HepG2 (cell line): Measurements from ENCODE around the gene FAM171A2. TPM values are rescaled to one million over a fixed set of nuclear protein-coding genes. Genes with fewer than 3 reads are reported as not detected.

Source experiments
- AHR ChIP-seq: IDR thresholded peaks from 2 replicates; pipeline ENCODE4 v1.6.1; 2018; ENCODE audit warnings: missing genetic modification reagents, missing compliant biosample characterization
- DNMT3B ChIP-seq: conservative IDR thresholded peaks from 2 replicates; pipeline ENCODE4 v1.6.1; 2016; ENCODE audit warnings: missing biosample characterization, control low read depth
- ERF ChIP-seq: IDR thresholded peaks from 2 replicates; pipeline ENCODE4 v1.6.1; 2018; ENCODE audit warnings: missing biosample characterization, missing genetic modification reagents
- HDAC1 ChIP-seq: sonication (generic); formaldehyde crosslinking; IDR thresholded peaks from 2 replicates; pipeline ENCODE4 v1.5.1; 2020; ENCODE audit warnings: mild to moderate bottlenecking, missing genetic modification reagents
- KDM2A ChIP-seq: sonication (generic); formaldehyde crosslinking; IDR thresholded peaks from 2 replicates; pipeline ENCODE4 v1.4.0; 2020; ENCODE audit warnings: low read depth, missing genetic modification reagents, borderline replicate concordance
- KDM3A ChIP-seq: IDR thresholded peaks from 2 replicates; pipeline ENCODE4 v1.6.1; 2018; ENCODE audit warnings: low read depth, missing compliant biosample characterization
- RXRB ChIP-seq: IDR thresholded peaks from 2 replicates; pipeline ENCODE4 v1.6.1; 2016; ENCODE audit warnings: borderline replicate concordance, missing genetic modification reagents, missing compliant biosample characterization
- SCMH1 ChIP-seq: sonication (generic); formaldehyde crosslinking; IDR thresholded peaks from 2 replicates; pipeline ENCODE4 v1.9.0; 2021; ENCODE audit warnings: missing genetic modification reagents, mild to moderate bottlenecking, borderline replicate concordance
- THYN1 ChIP-seq: sonication (generic); formaldehyde crosslinking; IDR thresholded peaks from 2 replicates; pipeline ENCODE4 v1.8.1; 2023; ENCODE audit warnings: low read depth, mild to moderate bottlenecking, moderate library complexity, missing genetic modification reagents, borderline replicate concordance
- U2AF1 ChIP-seq: fragments of 200-400 bp; formaldehyde crosslinking; optimal IDR thresholded peaks from 2 replicates; pipeline ENCODE3; 2017; ENCODE audit warnings: mild to moderate bottlenecking, low read depth, low read length
- ZNF367 ChIP-seq: sonication (generic); formaldehyde crosslinking; IDR thresholded peaks from 2 replicates; pipeline ENCODE4 v1.4.0; 2020; ENCODE audit warnings: missing genetic modification reagents, borderline replicate concordance
- ZNF557 ChIP-seq: sonication (generic); formaldehyde crosslinking; IDR thresholded peaks from 2 replicates; pipeline ENCODE4 v1.4.0; 2020; ENCODE audit warnings: missing genetic modification reagents
- ZNF569 ChIP-seq: sonication (generic); formaldehyde crosslinking; IDR thresholded peaks from 2 replicates; pipeline ENCODE4 v1.5.0; 2020; ENCODE audit warnings: mild to moderate bottlenecking, missing genetic modification reagents, moderate library complexity, borderline replicate concordance
- ZNF670 ChIP-seq: sonication (generic); formaldehyde crosslinking; IDR thresholded peaks from 2 replicates; pipeline ENCODE4 v1.8.0; 2022; ENCODE audit warnings: mild to moderate bottlenecking, missing genetic modification reagents, borderline replicate concordance
- ZNF709 ChIP-seq: sonication (generic); formaldehyde crosslinking; IDR thresholded peaks from 2 replicates; pipeline ENCODE4 v1.5.0; 2020; ENCODE audit warnings: mild to moderate bottlenecking, missing genetic modification reagents
- ZSCAN31 ChIP-seq: sonication (generic); formaldehyde crosslinking; IDR thresholded peaks from 2 replicates; pipeline ENCODE4 v1.5.0; 2020; ENCODE audit warnings: low read depth, mild to moderate bottlenecking, missing genetic modification reagents
- polyA plus RNA-seq, 8 experiments: library from polyadenylated mRNA; depleted of rRNA in 3 of 8; stranded (reverse) in 7 of 8; unstranded in 1 of 8; fragments of >200 nt; fragmentation: Illumina TruSeq in 4 of 8; extraction: Trizol in 4 of 8; gene quantifications; 2 replicates each; pipeline versions ENCODE4 v1.2.1 to v1.2.3, GENCODE V29; 2011 to 2016; ENCODE audit warnings: low read depth in 4 of 8, missing spikeins in 1 of 8, mixed read lengths in 1 of 8; ENCODE audit not compliant: insufficient read depth in 1 of 8
- total RNA-seq, 5 experiments: library from RNA; depleted of rRNA; stranded (reverse); fragments of >200 nt; fragmentation: Illumina TruSeq; extraction: Trizol; gene quantifications; 2 replicates each; pipeline ENCODE4 v1.2.3, GENCODE V29; 2016; ENCODE audit warnings: low read depth in 1 of 5
- TF ChIP-seq, protein P1 (sequence below): sonication (generic); formaldehyde crosslinking; IDR thresholded peaks from 2 replicates; pipeline ENCODE4 v1.4.0; 2020; ENCODE audit warnings: missing genetic modification reagents, mild to moderate bottlenecking, borderline replicate concordance
- TF ChIP-seq, protein P2 (sequence below): sonication (generic); formaldehyde crosslinking; IDR thresholded peaks from 2 replicates; pipeline ENCODE4 v1.4.0; 2020; ENCODE audit warnings: missing genetic modification reagents
- TF ChIP-seq, protein P3 (sequence below): IDR thresholded peaks from 2 replicates; pipeline ENCODE4 v1.6.1; 2016; ENCODE audit warnings: low read depth, missing genetic modification reagents, missing compliant biosample characterization

The FAM171A2 gene
- total and polyA plus RNA-seq, 2 of the 13 experiments (the other 11 are each of a cell fraction or from before 2014, with no cell fraction given): 1.8 to 3.6 TPM

DNA sequence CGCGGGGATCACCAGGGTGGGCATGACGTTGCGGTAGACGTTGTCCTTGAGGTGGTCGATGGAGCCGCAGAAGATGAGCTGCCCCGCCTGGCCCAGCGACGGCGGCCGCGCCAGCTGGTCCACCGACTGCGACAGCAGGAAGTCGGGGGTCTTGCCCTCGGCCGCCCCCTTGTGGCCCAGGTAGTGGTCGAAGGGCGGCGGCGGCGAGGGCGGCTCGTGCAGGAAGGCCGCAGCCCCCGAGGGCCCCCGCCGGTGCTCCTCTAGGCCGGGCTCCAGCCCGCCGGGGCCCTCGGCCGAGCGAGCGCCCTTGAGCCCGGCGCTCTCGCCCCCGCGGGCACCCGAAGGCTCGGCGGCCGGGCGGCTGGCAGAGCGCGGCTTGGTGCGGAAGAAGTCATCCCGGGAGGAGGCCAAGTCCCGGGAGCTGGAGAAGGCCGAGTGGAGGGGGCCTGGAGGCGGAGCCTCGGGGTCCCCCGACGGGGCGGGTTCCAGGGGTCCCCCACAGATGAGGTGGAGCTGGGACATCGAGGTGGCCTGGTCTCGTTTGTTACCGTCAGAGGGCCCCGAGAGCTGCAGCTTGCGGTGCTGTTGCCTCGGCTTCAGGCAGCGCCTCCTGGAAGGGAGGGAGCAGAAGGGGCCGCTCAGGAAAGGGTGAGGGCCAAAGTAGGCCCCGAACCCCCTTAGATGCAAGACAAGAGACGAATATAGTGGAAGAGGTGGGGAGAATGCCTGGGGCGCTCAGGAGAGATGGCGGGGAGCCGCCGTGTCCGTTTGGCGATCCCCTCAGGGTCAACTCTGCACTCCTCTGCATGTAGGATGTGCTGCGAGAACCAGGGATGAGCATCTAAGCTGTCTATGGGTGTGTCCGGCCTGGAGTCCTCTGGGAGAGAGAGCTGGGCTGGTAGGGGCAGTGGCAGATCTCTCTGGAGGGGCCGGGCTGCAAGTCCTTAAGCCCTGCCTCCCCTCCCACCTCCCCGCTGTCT is 8.8 kb downstream of the FAM171A2 start (continued):
- TF ChIP-seq, protein P1, sequence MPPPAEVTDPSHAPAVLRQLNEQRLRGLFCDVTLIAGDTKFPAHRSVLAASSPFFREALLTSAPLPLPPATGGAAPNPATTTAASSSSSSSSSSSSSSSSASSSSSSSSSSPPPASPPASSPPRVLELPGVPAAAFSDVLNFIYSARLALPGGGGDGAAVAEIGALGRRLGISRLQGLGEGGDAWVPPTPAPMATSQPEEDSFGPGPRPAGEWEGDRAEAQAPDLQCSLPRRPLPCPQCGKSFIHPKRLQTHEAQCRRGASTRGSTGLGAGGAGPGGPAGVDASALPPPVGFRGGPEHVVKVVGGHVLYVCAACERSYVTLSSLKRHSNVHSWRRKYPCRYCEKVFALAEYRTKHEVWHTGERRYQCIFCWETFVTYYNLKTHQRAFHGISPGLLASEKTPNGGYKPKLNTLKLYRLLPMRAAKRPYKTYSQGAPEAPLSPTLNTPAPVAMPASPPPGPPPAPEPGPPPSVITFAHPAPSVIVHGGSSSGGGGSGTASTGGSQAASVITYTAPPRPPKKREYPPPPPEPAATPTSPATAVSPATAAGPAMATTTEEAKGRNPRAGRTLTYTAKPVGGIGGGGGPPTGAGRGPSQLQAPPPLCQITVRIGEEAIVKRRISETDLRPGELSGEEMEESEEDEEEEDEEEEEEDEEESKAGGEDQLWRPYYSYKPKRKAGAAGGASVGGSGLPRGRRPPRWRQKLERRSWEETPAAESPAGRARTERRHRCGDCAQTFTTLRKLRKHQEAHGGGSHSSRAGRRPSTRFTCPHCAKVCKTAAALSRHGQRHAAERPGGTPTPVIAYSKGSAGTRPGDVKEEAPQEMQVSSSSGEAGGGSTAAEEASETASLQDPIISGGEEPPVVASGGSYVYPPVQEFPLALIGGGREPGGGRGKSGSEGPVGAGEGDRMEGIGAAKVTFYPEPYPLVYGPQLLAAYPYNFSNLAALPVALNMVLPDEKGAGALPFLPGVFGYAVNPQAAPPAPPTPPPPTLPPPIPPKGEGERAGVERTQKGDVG: no peak
- TF ChIP-seq ZNF709 (no peak), ZSCAN31 (CRISPR knock-in tag) (peak; percentile 55; the same call in 1 of the 2 replicates), ZNF557 (CRISPR knock-in tag) (0 out of 2 replicates have a peak, but pooled peaks have one; percentile 53), KDM3A (peak; percentile 52; the same call in 1 of the 2 replicates), AHR (no peak), U2AF1 (no peak), DNMT3B (no peak), ZNF569 (CRISPR knock-in tag) (no peak), SCMH1 (CRISPR knock-in tag) (no peak), ERF (0 out of 2 replicates have a peak, but pooled peaks have one; percentile 58), ZNF367 (CRISPR knock-in tag) (no peak), KDM2A (CRISPR knock-in tag) (peak; percentile 72; the same call in 1 of the 2 replicates), THYN1 (CRISPR knock-in tag) (no peak), RXRB (CRISPR knock-in tag) (0 out of 2 replicates have a peak, but pooled peaks have one; percentile 10), ZNF670 (CRISPR knock-in tag) (no peak), HDAC1 (peak; percentile 55)
- TF ChIP-seq, protein P2, sequence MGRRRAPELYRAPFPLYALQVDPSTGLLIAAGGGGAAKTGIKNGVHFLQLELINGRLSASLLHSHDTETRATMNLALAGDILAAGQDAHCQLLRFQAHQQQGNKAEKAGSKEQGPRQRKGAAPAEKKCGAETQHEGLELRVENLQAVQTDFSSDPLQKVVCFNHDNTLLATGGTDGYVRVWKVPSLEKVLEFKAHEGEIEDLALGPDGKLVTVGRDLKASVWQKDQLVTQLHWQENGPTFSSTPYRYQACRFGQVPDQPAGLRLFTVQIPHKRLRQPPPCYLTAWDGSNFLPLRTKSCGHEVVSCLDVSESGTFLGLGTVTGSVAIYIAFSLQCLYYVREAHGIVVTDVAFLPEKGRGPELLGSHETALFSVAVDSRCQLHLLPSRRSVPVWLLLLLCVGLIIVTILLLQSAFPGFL (CRISPR knock-in tag): no peak
- TF ChIP-seq, protein P3, sequence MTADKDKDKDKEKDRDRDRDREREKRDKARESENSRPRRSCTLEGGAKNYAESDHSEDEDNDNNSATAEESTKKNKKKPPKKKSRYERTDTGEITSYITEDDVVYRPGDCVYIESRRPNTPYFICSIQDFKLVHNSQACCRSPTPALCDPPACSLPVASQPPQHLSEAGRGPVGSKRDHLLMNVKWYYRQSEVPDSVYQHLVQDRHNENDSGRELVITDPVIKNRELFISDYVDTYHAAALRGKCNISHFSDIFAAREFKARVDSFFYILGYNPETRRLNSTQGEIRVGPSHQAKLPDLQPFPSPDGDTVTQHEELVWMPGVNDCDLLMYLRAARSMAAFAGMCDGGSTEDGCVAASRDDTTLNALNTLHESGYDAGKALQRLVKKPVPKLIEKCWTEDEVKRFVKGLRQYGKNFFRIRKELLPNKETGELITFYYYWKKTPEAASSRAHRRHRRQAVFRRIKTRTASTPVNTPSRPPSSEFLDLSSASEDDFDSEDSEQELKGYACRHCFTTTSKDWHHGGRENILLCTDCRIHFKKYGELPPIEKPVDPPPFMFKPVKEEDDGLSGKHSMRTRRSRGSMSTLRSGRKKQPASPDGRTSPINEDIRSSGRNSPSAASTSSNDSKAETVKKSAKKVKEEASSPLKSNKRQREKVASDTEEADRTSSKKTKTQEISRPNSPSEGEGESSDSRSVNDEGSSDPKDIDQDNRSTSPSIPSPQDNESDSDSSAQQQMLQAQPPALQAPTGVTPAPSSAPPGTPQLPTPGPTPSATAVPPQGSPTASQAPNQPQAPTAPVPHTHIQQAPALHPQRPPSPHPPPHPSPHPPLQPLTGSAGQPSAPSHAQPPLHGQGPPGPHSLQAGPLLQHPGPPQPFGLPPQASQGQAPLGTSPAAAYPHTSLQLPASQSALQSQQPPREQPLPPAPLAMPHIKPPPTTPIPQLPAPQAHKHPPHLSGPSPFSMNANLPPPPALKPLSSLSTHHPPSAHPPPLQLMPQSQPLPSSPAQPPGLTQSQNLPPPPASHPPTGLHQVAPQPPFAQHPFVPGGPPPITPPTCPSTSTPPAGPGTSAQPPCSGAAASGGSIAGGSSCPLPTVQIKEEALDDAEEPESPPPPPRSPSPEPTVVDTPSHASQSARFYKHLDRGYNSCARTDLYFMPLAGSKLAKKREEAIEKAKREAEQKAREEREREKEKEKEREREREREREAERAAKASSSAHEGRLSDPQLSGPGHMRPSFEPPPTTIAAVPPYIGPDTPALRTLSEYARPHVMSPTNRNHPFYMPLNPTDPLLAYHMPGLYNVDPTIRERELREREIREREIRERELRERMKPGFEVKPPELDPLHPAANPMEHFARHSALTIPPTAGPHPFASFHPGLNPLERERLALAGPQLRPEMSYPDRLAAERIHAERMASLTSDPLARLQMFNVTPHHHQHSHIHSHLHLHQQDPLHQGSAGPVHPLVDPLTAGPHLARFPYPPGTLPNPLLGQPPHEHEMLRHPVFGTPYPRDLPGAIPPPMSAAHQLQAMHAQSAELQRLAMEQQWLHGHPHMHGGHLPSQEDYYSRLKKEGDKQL (CRISPR knock-in tag): no peak
